A549 treated with Mapracorat at 1 μM for 4 hours (cell line): ENCODE measurements around the gene FAM186B. TPM values are rescaled to one million over a fixed set of nuclear protein-coding genes. Genes with fewer than 3 reads are reported as not detected.

Source experiments
- total RNA-seq: library from RNA; stranded (reverse); fragments of 200-300 nt; extraction: Qiagen RNA extraction; gene quantifications from 5 replicates; pipeline ENCODE4 v1.2.3, GENCODE V29; 2022

FAM186B gene, protein sequence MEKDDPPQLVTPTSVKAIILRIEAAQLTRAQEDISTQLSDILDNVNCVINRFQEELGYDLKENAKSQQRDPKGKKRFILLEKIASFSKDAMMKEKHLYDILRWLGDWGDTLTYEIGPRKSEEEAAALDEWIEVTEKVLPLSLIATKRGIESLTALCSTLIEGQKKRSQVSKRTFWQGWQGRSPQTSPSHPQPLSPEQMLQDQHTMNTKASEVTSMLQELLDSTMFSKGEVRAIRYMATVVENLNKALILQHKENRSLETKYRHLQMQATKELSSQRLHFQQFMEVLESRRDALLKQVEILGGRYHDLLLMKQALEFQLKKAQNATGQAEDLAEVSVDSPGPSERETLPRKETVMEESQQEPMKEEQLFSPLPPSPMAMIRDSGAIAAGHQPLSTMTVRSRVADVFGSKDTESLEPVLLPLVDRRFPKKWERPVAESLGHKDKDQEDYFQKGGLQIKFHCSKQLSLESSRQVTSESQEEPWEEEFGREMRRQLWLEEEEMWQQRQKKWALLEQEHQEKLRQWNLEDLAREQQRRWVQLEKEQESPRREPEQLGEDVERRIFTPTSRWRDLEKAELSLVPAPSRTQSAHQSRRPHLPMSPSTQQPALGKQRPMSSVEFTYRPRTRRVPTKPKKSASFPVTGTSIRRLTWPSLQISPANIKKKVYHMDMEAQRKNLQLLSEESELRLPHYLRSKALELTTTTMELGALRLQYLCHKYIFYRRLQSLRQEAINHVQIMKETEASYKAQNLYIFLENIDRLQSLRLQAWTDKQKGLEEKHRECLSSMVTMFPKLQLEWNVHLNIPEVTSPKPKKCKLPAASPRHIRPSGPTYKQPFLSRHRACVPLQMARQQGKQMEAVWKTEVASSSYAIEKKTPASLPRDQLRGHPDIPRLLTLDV
- total RNA-seq: 0.07 to 0.23 TPM (median 0.15 TPM) in 5 replicates

DNA sequence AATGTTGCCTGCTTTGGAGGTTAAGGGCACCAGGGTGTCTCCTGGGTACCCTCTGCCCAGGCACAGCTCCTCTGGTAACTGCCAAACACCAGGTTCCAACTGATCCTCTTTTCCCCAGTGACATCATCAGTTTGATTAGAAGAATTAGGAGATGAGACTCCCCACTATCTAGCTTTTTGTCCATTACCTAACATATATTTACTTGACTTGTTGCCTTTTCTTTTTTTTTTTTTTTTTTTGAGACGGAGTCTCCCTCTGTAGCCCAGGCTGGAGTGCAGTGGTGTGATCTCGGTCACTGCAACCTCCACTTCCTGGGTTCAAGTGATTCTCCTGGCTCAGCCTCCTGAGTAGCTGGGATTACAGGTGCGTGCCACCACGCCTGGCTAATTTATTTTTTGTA is at the start of gene FAM186B:
TSS of gene FAM186B (minus strand) at position 101 of the 400 bp plus-strand sequence. CDS start 162 bp downstream, outside the sequence.

DNA sequence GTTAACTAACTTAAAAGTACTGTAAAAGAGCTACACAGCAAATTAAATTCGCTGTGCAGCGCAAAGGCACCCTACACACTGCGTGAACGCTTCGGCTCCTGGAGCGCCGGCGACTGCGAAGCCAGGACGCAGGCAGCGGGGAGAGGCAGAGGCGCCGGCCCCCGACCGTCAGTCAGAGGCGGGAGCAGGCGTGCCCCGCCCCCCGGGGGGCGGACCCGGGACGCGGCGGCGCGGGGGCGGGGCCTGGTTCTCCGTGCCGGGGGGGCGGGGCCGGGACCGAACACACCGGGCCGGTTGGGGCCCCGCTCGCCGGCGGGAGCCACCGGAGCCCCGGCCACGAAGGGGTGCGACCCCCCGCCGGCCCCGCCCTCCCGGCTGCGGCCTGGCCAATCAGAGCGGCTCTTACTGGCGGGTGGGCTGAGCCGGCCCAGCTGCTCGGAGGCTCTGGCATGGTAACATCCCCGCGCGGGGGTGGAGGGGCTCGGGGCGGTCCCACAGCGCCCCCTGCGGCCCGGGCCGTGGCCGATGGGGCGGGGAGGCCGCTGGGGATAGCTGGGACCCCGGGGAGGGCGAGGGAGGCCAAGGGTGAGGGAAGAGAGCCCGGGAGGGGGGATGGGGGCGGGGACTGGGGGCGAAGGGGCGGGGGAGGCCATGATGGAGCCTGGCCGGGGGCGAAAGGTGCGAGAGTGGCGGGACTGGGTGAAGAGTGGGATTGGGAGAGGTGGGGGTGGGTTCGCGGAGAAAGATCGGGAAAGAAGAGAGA is 17.9 kb upstream of the FAM186B start, which contains the start of gene PRPF40B:
TSS of gene PRPF40B (plus strand) at position 420 of the 763 bp plus-strand sequence. CDS start at position 450, 30 bp downstream.

DNA sequence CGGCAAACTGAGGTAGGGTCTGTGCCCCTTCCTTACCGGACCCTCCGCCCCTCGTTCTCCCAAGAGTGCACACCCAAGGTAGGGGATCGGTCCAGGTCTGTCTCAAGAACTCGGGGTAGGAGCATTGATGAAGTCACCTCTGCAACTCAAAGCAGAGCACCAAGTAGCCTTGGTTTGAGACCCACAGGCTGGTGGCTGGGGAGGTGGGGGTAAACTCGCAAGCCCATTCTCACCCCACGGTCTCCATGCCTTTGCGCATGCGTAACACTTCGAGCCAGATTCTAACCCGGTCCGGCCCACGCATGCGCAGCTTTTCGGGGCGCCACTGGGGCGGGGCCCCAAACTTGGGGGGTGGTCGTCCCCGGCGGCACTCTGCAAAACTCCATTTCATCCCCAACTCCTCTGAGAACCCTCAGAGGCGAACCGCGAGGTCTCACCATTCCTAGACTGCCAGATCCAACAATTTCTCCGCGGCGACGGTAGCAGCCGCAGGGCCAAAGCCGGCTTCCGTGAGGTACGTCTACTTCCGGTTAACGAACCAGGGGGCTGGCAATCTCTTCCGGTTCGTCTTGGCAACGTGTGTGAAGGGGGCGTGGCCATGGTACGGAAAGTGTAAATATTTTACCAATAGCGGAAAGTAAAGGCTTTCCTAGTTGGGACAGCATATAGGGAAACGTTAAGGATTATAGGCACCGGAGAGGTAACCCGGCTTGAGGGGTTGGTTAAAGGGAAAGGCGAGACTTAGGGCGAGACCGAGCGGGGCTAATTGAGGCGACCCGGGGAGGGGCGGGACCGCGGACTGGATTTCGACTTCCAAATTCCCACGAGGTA is 37.6 kb downstream of the FAM186B start, which contains the start of gene MCRS1:
TSS of gene MCRS1 (minus strand) at position 532 of the 831 bp plus-strand sequence. CDS start 1,411 bp downstream, outside the sequence.

DNA sequence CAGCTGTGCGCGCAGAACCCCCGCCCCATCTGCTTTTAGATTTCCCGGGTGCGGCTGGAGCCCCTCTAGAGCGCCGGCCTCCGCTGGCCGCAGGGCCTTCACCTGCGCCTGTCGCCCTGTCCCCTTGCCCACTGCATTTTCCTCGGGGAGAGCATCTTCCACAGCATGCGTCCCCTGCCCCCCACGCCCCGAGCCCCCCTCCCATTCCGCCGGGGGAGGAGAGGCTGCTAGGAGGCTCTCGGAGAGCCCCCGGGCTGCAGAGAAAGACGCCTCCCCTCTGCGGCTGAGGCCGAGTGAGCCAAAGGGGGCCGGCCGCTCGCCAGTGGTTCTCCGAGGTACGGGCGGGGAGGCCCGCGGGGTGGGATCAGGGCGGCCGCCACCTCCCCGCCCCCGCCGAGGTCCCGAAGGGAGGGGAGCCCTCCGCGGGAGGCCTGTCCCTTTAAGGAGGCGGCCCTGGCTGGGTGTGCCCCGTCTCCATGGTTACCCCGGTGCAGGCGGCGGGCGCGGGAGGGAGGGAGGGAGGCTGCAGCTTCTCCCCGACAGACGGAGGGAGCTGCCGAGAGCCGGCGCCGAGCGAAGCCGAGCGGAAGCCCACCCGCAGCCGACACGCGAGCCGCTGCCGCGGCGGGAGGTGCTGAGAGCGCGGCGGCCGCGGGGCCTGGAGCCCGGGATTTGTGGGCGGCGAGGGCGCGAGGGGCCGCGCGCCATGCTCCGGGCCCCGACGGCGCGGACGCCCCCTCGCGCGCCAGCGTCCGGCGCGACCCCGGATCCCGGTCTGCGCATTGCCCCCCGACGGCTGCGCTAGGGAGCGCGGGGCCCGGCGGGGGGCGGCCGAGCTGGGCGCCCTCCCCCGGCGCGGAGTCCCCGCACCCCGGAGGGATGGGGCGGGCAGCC is 66.7 kb downstream of the FAM186B start, which contains the start of gene KCNH3:
TSS of gene KCNH3 (plus strand) at position 521 of the 894 bp plus-strand sequence. CDS start 387 bp downstream, outside the sequence.

Other genes with a start within 250 kb of the FAM186B start
- 25.2 to 34.3 TPM (median 31.6 TPM) in 5 replicates for gene SPATS2, start 238.2 kb downstream of the FAM186B start, total RNA-seq
- gene KCNH3, start 66.6 kb downstream of the FAM186B start, total RNA-seq: 1.5 to 2.6 TPM (median 2.3 TPM) in 5 replicates
- gene MCRS1, start 37.5 kb downstream of the FAM186B start, total RNA-seq: 54.3 to 69.9 TPM (median 65.4 TPM) in 5 replicates
- gene PRPF40B, start 17.9 kb upstream of the FAM186B start, total RNA-seq: 4.5 to 7.4 TPM (median 6.5 TPM) in 5 replicates
- gene FMNL3, start 101.8 kb upstream of the FAM186B start, total RNA-seq: 1.3 to 2.0 TPM (median 1.7 TPM) in 5 replicates
- gene TMBIM6, start 135.9 kb upstream of the FAM186B start, total RNA-seq: 403 to 535 TPM (median 489 TPM) in 5 replicates
- gene NCKAP5L, start 222.8 kb upstream of the FAM186B start, total RNA-seq: 6.6 to 9.3 TPM (median 8.5 TPM) in 5 replicates
- 3.7 to 4.3 TPM (median 4.0 TPM) in 5 replicates for gene BCDIN3D, start 237.5 kb upstream of the FAM186B start, total RNA-seq